ENCODE results near the gene FANCL. TPM values are rescaled to one million over a fixed set of nuclear protein-coding genes. Genes with fewer than 3 reads are reported as not detected.
"Not testable (repeated sequence)": the region's sequence is repeated elsewhere in the genome, so short reads cannot be mapped to it uniquely, and the experiment has no call there.

FANCL gene
- total and polyA plus RNA-seq, 4 donors = 6.2 to 60.0 (median 22.3) TPM

GRCh38 chr2:58227171-58227917 lies 13.8 kb downstream of the FANCL start:
- 96 to 99% methylated on average over 16 of the region's 16 CpGs for WGBS, 2 donors
- no peaks in the 10 kb centered on the region for H3K27me3 ChIP-seq (ENCODE audit: control insufficient read depth in 3 of 3, insufficient read depth in 3 of 3, low read length in 2 of 3)
- no peak overlapping the region for H3K27ac ChIP-seq (ENCODE audit: low read depth in 1 of 2, low read length in 1 of 2)
- no peak overlapping the region for H3K4me3 ChIP-seq
- ATAC-seq (ENCODE audit: insufficient read depth, low FRiP score) (no peak), DNase-seq (no peak)
- no peak overlapping the region for H3K9ac ChIP-seq (ENCODE audit: insufficient read depth in 1 of 2, low read length in 2 of 2)
- H3K9me3 ChIP-seq (ENCODE audit: control insufficient read depth in 4 of 4, insufficient read depth in 3 of 4, low read length in 3 of 4) = no peaks in the 10 kb centered on the region
- TF ChIP-seq CTCF (IDR thresholded peaks at IDR 0.05; ENCODE audit: control extremely low read depth, extremely low read depth) = no peak
- H3K4me1 ChIP-seq (ENCODE audit: control insufficient read depth in 5 of 5, insufficient read depth in 5 of 5, low read length in 5 of 5) = peaks cover 0 to 20% (median 4%) of the 10 kb centered on the region in 5 donors
- H3K36me3 ChIP-seq (ENCODE audit: control insufficient read depth in 4 of 4, insufficient read depth in 4 of 4, low read length in 4 of 4) = peaks cover 0 to 19% (median 8%) of the 10 kb centered on the region in 4 donors

GRCh38 chr2:58221909-58222308 lies 19.2 kb downstream of the FANCL start:
- DNase-seq (peak in 2 of 3 donors; percentile 42 to 52), ATAC-seq (ENCODE audit: insufficient read depth, low FRiP score) (no peak)
- Histone ChIP-seq H3K4me1 (ENCODE audit: control insufficient read depth in 5 of 5, insufficient read depth in 5 of 5, low read length in 5 of 5) (peaks cover 0 to 10% (median 4%) of the 10 kb centered on the region in 5 donors), H3K36me3 (ENCODE audit: control insufficient read depth in 4 of 4, insufficient read depth in 4 of 4, low read length in 4 of 4) (peaks cover under 1 to 12% (median 6%) of the 10 kb centered on the region in 4 donors), H3K4me3 (no peak overlapping the region), H3K9me3 (ENCODE audit: control insufficient read depth in 4 of 4, insufficient read depth in 3 of 4, low read length in 3 of 4) (no peaks in the 10 kb centered on the region), H3K27me3 (ENCODE audit: control insufficient read depth in 3 of 3, insufficient read depth in 3 of 3, low read length in 2 of 3) (no peaks in the 10 kb centered on the region), H3K27ac (ENCODE audit: low read depth in 1 of 2, low read length in 1 of 2) (no peak overlapping the region), H3K9ac (ENCODE audit: insufficient read depth in 1 of 2, low read length in 2 of 2) (peak overlapping the region in 1 of 2 donors; percentile 32)
- WGBS, 2 donors = 12 to 56% methylated on average over 2 of the region's 2 CpGs
- no peak for TF ChIP-seq CTCF (IDR thresholded peaks at IDR 0.05; ENCODE audit: control extremely low read depth, extremely low read depth)

GRCh38 chr2:58215429-58215828 lies 25.7 kb downstream of the FANCL start:
- Histone ChIP-seq H3K4me3 (no peak overlapping the region), H3K27me3 (ENCODE audit: control insufficient read depth in 3 of 3, insufficient read depth in 3 of 3, low read length in 2 of 3) (no peaks in the 10 kb centered on the region), H3K27ac (ENCODE audit: low read depth in 1 of 2, low read length in 1 of 2) (no peak overlapping the region), H3K9ac (ENCODE audit: insufficient read depth in 1 of 2, low read length in 2 of 2) (no peak overlapping the region), H3K9me3 (ENCODE audit: control insufficient read depth in 4 of 4, insufficient read depth in 3 of 4, low read length in 3 of 4) (peaks cover 0 to 4% (median 1%) of the 10 kb centered on the region in 4 donors), H3K4me1 (ENCODE audit: control insufficient read depth in 5 of 5, insufficient read depth in 5 of 5, low read length in 5 of 5) (peaks cover 0 to 20% (median 8%) of the 10 kb centered on the region in 5 donors), H3K36me3 (ENCODE audit: control insufficient read depth in 4 of 4, insufficient read depth in 4 of 4, low read length in 4 of 4) (peaks cover 2 to 16% (median 12%) of the 10 kb centered on the region in 4 donors)
- ATAC-seq (ENCODE audit: insufficient read depth, low FRiP score) (no peak), DNase-seq (peak; percentile 49 to 93 (median 92))
- no peak for TF ChIP-seq CTCF (IDR thresholded peaks at IDR 0.05; ENCODE audit: control extremely low read depth, extremely low read depth)
- WGBS, 2 donors = 39 to 77% methylated on average over 1 of the region's 1 CpG

GRCh38 chr2:58210951-58211568 lies 30.1 kb downstream of the FANCL start:
- H3K36me3 ChIP-seq (ENCODE audit: control insufficient read depth in 4 of 4, insufficient read depth in 4 of 4, low read length in 4 of 4) = peaks cover 0 to 19% (median 9%) of the 10 kb centered on the region in 4 donors
- not testable (repeated sequence) for H3K27me3 ChIP-seq (ENCODE audit: control insufficient read depth in 3 of 3, insufficient read depth in 3 of 3, low read length in 2 of 3); H3K9ac ChIP-seq (ENCODE audit: insufficient read depth in 1 of 2, low read length in 2 of 2); H3K4me3 ChIP-seq; H3K27ac ChIP-seq (ENCODE audit: low read depth in 1 of 2, low read length in 1 of 2); DNase-seq; ATAC-seq (ENCODE audit: insufficient read depth, low FRiP score); H3K9me3 ChIP-seq (ENCODE audit: control insufficient read depth in 4 of 4, insufficient read depth in 3 of 4, low read length in 3 of 4)
- H3K4me1 ChIP-seq (ENCODE audit: control insufficient read depth in 5 of 5, insufficient read depth in 5 of 5, low read length in 5 of 5) = peaks cover 0 to 19% (median 7%) of the 10 kb centered on the region in 5 donors
- WGBS, 2 donors = 96 to 97% methylated on average over 6 of the region's 6 CpGs
